NCI-H1092 treated with DMSO at 0.1 percent for 48 hours (cell line): ENCODE data around the gene BBS9.

Source experiments
- DNase-seq: peaks from one replicate; lab custom pipeline; 2025; lab: John Stamatoyannopoulos, UW

BBS9 gene

GRCh38 chr7:33649476-33650441 lies 520.4 kb downstream of the BBS9 start:
- DNase-seq = no peak

- DNase-seq = no peak
These were observed 521.5 kb downstream of the BBS9 start for GRCh38 chr7:33650828-33651227.

DNA sequence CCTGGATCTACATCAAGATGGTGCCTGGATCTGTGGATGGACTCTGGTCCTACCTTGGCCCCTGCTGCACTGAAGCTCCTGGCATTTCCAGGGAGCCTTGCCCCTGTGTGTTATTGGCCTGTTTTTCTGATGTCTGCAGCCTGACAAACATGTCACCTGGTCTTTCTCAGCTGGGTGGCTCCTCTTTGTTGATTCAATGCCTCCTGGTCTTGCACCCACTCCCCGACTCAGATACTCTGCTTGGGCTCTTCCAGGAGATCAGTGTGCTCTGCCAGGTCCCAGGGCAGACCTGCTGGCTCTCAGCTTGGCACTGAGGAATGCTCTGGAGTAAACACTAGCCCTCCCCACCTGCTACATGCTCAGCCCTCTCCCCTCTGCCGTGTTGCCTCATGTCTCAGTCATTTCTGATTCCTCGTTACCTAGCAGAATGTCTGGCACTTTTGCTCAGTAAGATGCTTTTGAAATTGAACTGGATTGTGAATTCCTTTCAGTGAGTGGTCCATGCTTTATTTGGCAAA lies 522.7 kb downstream of the BBS9 start:
- DNase-seq = no peak

GRCh38 chr7:33654676-33655075 lies 525.3 kb downstream of the BBS9 start:
- DNase-seq = no peak
